Endothelial cell (in vitro differentiated cells): Measurements from ENCODE around the gene CRYBG1. TPM values are rescaled to one million over a fixed set of nuclear protein-coding genes. Genes with fewer than 3 reads are reported as not detected.

ENCODE experiments used
- DNase-seq: peaks from one replicate; pipeline ENCODE4 v3.0.0; 2021; ENCODE audit warnings: low spot score
- H3K27ac Mint-ChIP-seq: one replicate; pipeline ENCODE4 v1.8.0; 2021; ENCODE audit warnings: mixed read lengths, inconsistent platforms; ENCODE audit not compliant: unreplicated experiment
- H3K27me3 Mint-ChIP-seq: one replicate; pipeline ENCODE4 v1.8.0; 2021; ENCODE audit warnings: mild to moderate bottlenecking, moderate library complexity, mixed read lengths, inconsistent platforms; ENCODE audit not compliant: unreplicated experiment
- H3K36me3 Mint-ChIP-seq: one replicate; pipeline ENCODE4 v1.8.0; 2021; ENCODE audit warnings: mild to moderate bottlenecking, low read depth, mixed read lengths, inconsistent platforms; ENCODE audit not compliant: unreplicated experiment
- H3K4me1 Mint-ChIP-seq: one replicate; pipeline ENCODE4 v1.8.0; 2021; ENCODE audit warnings: mild to moderate bottlenecking, mixed read lengths, inconsistent platforms; ENCODE audit not compliant: unreplicated experiment
- H3K4me3 Mint-ChIP-seq: one replicate; pipeline ENCODE4 v1.8.0; 2021; ENCODE audit warnings: mild to moderate bottlenecking, mixed read lengths, inconsistent platforms; ENCODE audit not compliant: unreplicated experiment
- H3K9me3 Mint-ChIP-seq: one replicate; pipeline ENCODE4 v1.8.0; 2021; ENCODE audit warnings: mixed read lengths, inconsistent platforms; ENCODE audit not compliant: unreplicated experiment
- total RNA-seq: library from RNA; stranded (reverse); fragmentation: NEBNext Ultra II Directional; extraction: Animal tissue kit (Norgen Biotek cat#: 25700); gene quantifications from one replicate; pipeline ENCODE4 v1.2.1, GENCODE V29; 2021; ENCODE audit not compliant: unreplicated experiment
- TF ChIP-seq, protein P1 (sequence below): fragments of 200-600 bp; sonication (generic); IDR thresholded peaks from one replicate; pipeline ENCODE4 v1.5.0; 2021; ENCODE audit warnings: antibody characterized with exemption; ENCODE audit not compliant: unreplicated experiment

CRYBG1 gene
- total RNA-seq, 1 donor from 2014 or later: 0.08 TPM

DNA sequence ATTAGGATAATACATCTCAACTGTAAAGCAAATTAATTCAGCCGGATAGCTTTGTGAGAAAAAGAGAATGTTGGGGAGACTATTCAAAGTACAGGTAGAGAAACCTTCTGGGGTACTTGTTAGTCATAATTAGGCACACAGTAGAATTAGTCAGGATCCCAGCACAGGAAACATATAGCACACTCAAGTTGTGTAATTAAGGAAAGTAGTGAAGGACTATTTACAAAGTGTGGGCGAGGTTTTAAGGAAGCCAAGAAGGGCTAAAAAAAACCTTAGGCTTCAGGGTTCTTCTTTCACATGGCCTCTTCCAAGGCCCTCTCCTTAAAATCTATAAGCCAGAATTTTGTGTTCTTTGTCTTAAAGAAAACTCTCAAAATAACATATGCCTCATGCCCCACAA lies 142.0 kb downstream of the CRYBG1 start:
- no peaks in the 10 kb centered on the region for H3K27me3 Mint-ChIP-seq
- no peaks in the 10 kb centered on the region for H3K36me3 Mint-ChIP-seq
- no peaks in the 10 kb centered on the region for H3K4me1 Mint-ChIP-seq
- H3K4me3 Mint-ChIP-seq: no peak overlapping the region
- no peaks in the 10 kb centered on the region for H3K9me3 Mint-ChIP-seq
- TF ChIP-seq, protein P1, sequence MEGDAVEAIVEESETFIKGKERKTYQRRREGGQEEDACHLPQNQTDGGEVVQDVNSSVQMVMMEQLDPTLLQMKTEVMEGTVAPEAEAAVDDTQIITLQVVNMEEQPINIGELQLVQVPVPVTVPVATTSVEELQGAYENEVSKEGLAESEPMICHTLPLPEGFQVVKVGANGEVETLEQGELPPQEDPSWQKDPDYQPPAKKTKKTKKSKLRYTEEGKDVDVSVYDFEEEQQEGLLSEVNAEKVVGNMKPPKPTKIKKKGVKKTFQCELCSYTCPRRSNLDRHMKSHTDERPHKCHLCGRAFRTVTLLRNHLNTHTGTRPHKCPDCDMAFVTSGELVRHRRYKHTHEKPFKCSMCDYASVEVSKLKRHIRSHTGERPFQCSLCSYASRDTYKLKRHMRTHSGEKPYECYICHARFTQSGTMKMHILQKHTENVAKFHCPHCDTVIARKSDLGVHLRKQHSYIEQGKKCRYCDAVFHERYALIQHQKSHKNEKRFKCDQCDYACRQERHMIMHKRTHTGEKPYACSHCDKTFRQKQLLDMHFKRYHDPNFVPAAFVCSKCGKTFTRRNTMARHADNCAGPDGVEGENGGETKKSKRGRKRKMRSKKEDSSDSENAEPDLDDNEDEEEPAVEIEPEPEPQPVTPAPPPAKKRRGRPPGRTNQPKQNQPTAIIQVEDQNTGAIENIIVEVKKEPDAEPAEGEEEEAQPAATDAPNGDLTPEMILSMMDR: no peak
- DNase-seq: no peak
- no peak overlapping the region for H3K27ac Mint-ChIP-seq

- H3K27ac Mint-ChIP-seq: no peak overlapping the region
- TF ChIP-seq, protein P1: no peak
- H3K9me3 Mint-ChIP-seq: no peaks in the 10 kb centered on the region
- DNase-seq: no peak
- peaks cover 3% of the 10 kb centered on the region for H3K27me3 Mint-ChIP-seq
- peaks cover 4% of the 10 kb centered on the region for H3K36me3 Mint-ChIP-seq
- H3K4me1 Mint-ChIP-seq: peaks cover 14% of the 10 kb centered on the region
- no peak overlapping the region for H3K4me3 Mint-ChIP-seq
These were observed 147.8 kb downstream of the CRYBG1 start for GRCh38 chr6:106508277-106508676.

GRCh38 chr6:106508834-106509233 lies 148.3 kb downstream of the CRYBG1 start:
- DNase-seq: no peak
- no peak overlapping the region for H3K4me3 Mint-ChIP-seq
- H3K27me3 Mint-ChIP-seq: peaks cover 3% of the 10 kb centered on the region
- H3K9me3 Mint-ChIP-seq: no peaks in the 10 kb centered on the region
- peaks cover 4% of the 10 kb centered on the region for H3K36me3 Mint-ChIP-seq
- H3K4me1 Mint-ChIP-seq: peaks cover 14% of the 10 kb centered on the region
- no peak overlapping the region for H3K27ac Mint-ChIP-seq
- TF ChIP-seq, protein P1: no peak

DNA sequence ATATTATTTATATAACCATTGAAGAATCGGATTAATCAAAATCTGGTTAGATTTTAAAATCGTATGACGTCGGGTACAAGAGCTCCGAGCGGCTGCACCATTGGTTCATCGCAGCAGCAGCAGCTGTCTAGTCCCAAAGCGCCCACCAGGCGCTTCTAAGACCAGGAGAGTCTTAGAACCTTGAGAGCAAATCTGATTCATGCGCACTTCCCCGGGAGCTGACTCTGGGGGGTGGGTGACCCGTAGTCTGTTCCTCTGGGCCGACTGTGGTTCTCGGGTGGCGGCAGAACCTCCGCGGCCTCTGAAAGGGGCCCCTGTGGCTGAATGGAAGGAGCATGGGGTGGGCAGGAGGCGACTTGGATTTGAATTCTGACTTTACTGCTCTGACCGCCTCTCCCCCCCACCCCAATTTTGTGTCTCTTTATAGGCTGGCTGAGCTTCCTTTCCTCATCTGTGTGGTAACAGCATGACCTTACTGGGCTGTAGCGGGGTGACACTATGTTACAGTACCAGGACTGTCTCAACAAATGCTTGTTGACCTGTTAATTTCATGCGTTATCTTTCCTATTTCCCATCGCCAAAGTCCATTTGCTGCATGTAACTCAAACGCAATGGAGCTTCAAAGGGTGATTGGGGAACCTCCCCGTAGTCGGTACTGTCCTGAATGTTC lies 149.0 kb downstream of the CRYBG1 start:
- DNase-seq: peak; percentile 36
- Mint-ChIP-seq H3K4me3 (peak overlapping the region; percentile 80), H3K36me3 (peaks cover 4% of the 10 kb centered on the region), H3K4me1 (peaks cover 14% of the 10 kb centered on the region), H3K27ac (no peak overlapping the region), H3K27me3 (peaks cover 5% of the 10 kb centered on the region), H3K9me3 (no peaks in the 10 kb centered on the region)
- TF ChIP-seq, protein P1: no peak

DNA sequence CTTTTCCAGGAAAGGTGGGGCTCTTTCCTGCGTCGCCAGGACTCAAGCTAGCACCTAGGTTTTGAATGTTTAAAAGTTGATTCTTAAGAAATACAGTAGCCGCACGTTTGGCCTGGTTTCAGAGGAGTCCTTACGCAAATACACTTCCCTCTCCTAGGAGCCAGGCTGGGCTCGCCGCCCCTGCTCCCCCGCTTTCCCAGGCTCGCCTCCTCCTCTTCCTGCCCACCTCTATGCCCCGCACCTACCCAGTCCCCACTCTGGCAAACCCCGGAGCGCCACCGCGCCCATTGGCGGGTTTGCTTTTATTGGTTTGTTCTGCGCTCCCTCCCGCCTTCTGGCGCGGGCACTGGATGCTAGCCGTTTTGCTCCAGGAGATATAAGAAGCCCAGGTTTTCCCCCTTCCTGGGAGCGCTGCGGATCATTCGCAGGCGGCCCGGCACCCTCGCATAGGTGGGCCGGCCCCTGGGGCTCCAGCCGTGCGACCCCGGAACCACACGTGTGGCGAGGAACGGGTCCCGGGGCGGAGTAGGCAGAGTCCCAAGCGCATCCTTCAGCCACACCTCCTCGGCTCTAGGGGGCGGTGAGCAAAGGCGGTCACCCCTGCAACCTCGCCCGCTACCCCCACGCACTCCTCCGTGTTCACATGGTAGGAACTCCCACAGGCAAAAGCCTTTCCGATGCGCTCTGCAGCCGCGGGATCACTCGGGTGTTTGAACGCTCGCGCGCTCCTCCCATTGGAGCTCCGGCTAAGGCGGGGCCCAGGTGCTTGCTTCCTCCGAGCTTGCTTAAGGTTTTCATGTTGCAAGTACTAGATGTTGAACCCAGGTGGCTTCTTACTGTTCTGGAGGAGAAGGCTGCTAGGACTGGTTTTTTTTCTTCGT lies 149.8 kb downstream of the CRYBG1 start:
- H3K9me3 Mint-ChIP-seq: no peaks in the 10 kb centered on the region
- H3K36me3 Mint-ChIP-seq: peaks cover 4% of the 10 kb centered on the region
- no peak overlapping the region for H3K27ac Mint-ChIP-seq
- peak overlapping the region; percentile 87 for H3K4me3 Mint-ChIP-seq
- TF ChIP-seq, protein P1: no peak
- peaks cover 5% of the 10 kb centered on the region for H3K27me3 Mint-ChIP-seq
- DNase-seq: peak; percentile 36
- H3K4me1 Mint-ChIP-seq: peaks cover 14% of the 10 kb centered on the region
